ENCODE results near the gene CRB2. TPM values are rescaled to one million over a fixed set of nuclear protein-coding genes. Genes with fewer than 3 reads are reported as not detected.

CRB2 gene
- total RNA-seq, 1 experiment from 2014 or later, result 3.6 TPM

DNA sequence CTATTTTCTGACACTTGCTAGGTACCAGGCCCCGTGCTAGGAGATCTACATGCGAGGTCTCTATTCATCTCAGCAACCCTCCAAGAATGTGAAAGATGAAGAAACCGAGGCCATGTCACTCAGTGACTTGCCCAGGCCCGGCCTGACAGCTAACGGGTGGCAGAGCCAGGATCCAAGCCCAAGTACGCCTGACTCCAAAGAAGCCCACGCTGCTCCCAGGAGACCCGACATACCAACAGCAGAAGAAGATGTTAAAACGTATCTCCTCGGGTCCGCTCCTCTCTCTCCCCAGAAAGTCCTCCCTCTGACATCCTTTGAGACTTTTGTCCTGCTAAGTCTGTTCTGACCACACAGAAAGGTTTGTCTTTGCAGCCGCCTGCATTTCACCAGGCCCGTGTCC lies 65.2 kb downstream of the CRB2 start:
- H3K14ac ChIP-seq (ENCODE audit: insufficient read depth, low read length), result no peak overlapping the region
- Mint-ChIP-seq H3K36me3 (ENCODE audit: insufficient read depth in 1 of 3, low read depth in 3 of 3) (peaks cover 0 to 6% (median 0%) of the 10 kb centered on the region in 3 experiments; a peak in 3 of 7 replicates), H3K4me3 (no peak overlapping the region), H3K4me1 (peaks cover 37 to 60% of the 10 kb centered on the region in 2 experiments), H3K27ac (no peak overlapping the region; a peak in 1 of 7 replicates), H3K9me3 (no peaks in the 10 kb centered on the region), H3K27me3 (ENCODE audit: low read depth) (no peaks in the 10 kb centered on the region; the same call in 1 of the 2 replicates)
- H2AFZ ChIP-seq (ENCODE audit: low read length), result no peak overlapping the region
- H3K9me3 ChIP-seq (ENCODE audit: control insufficient read depth, low read depth, low read length), result no peaks in the 10 kb centered on the region
- no peaks in the 10 kb centered on the region for H3K79me2 ChIP-seq (ENCODE audit: insufficient read depth, low read length)
- H2BK5ac ChIP-seq (ENCODE audit: insufficient read length, low read length), result no peak overlapping the region
- H3K27me3 ChIP-seq (ENCODE audit: insufficient read depth, low read length), result no peaks in the 10 kb centered on the region
- H4K8ac ChIP-seq (replicated peaks; ENCODE audit: insufficient read length, low read depth, low read length), result no peak overlapping the region
- WGBS (ENCODE audit: extremely low coverage, insufficient read length, low lambda C conversion rate), result no CpG with 5 or more reads among the region's 13 CpGs
- no peak overlapping the region for H4K5ac ChIP-seq (ENCODE audit: insufficient read length, low read depth, low read length)
- no peak overlapping the region for H3K18ac ChIP-seq (ENCODE audit: insufficient read length, low read depth, low read length)
- no peak overlapping the region for H3K56ac ChIP-seq (ENCODE audit: insufficient read length, low read depth, low read length)
- H3T11ph ChIP-seq (ENCODE audit: low read length), result no peak overlapping the region
- H2AK5ac ChIP-seq (ENCODE audit: insufficient read length, low read length), result no peak overlapping the region
- H3K79me1 ChIP-seq (ENCODE audit: insufficient read depth, low read depth, low read length, poor library complexity, severe bottlenecking), result no peaks in the 10 kb centered on the region
- no peak overlapping the region for H3K27ac ChIP-seq (ENCODE audit: insufficient read length, low read depth, low read length)
- H2BK12ac ChIP-seq (ENCODE audit: insufficient read length, low read depth, low read length), result no peak overlapping the region
- H4K20me1 ChIP-seq (ENCODE audit: control insufficient read depth, insufficient read depth, insufficient read length), result no peaks in the 10 kb centered on the region
- H2BK20ac ChIP-seq (ENCODE audit: low read depth, low read length, poor library complexity, severe bottlenecking), result no peak overlapping the region
- no peak overlapping the region for H3K9ac ChIP-seq (ENCODE audit: extremely low read depth, insufficient read length, low read length)
- no peak overlapping the region for H3K23ac ChIP-seq (ENCODE audit: insufficient read length, low read depth, low read length)
- no peak overlapping the region for H4K91ac ChIP-seq (ENCODE audit: insufficient read length, low read depth, low read length)
- no peak overlapping the region for H2BK15ac ChIP-seq (ENCODE audit: low read depth, low read length)
- H3K4ac ChIP-seq (ENCODE audit: low read depth, low read length), result no peak overlapping the region
- DNase-seq, result no peak
- H3K23me2 ChIP-seq (ENCODE audit: insufficient read length, low read depth, low read length, poor library complexity, severe bottlenecking), result no peaks in the 10 kb centered on the region
- peaks cover 2% of the 10 kb centered on the region; the same call in 1 of the 2 replicates for H3K4me1 ChIP-seq (ENCODE audit: insufficient read depth, low read length)
- TF ChIP-seq, protein P1, sequence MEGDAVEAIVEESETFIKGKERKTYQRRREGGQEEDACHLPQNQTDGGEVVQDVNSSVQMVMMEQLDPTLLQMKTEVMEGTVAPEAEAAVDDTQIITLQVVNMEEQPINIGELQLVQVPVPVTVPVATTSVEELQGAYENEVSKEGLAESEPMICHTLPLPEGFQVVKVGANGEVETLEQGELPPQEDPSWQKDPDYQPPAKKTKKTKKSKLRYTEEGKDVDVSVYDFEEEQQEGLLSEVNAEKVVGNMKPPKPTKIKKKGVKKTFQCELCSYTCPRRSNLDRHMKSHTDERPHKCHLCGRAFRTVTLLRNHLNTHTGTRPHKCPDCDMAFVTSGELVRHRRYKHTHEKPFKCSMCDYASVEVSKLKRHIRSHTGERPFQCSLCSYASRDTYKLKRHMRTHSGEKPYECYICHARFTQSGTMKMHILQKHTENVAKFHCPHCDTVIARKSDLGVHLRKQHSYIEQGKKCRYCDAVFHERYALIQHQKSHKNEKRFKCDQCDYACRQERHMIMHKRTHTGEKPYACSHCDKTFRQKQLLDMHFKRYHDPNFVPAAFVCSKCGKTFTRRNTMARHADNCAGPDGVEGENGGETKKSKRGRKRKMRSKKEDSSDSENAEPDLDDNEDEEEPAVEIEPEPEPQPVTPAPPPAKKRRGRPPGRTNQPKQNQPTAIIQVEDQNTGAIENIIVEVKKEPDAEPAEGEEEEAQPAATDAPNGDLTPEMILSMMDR (conservative IDR thresholded peaks at IDR 0.05), result no peak
- no peak overlapping the region for H3K4me2 ChIP-seq (ENCODE audit: insufficient read depth, insufficient read length, low read length)
- no peak overlapping the region for H2BK120ac ChIP-seq (ENCODE audit: low read depth, low read length, poor library complexity, severe bottlenecking)

Data from H9 (cell line).